Esophagus squamous epithelium (tissue), 5 donors: Measurements from ENCODE around the gene ZNF555. TPM values are rescaled to one million over a fixed set of nuclear protein-coding genes. Genes with fewer than 3 reads are reported as not detected.

ENCODE experiments used
- DNase-seq: peaks from one replicate; lab custom pipeline; 2025; lab: John Stamatoyannopoulos, UW
- H3K27ac ChIP-seq, 4 donors: fragments of 200-600 bp; sonication (generic); one replicate each; pipeline ENCODE4 v1.5.1; 2016 to 2019; ENCODE audit warnings: mild to moderate bottlenecking in 1 of 4
- H3K27me3 ChIP-seq, 4 donors: fragments of 200-600 bp; sonication (generic); 1 replicate in 3 of 4; 2 replicates in 1 of 4; pipeline versions ENCODE4 v1.5.1 to v1.6.0; 2017 to 2021; ENCODE audit warnings: antibody characterized with exemption in 1 of 4
- H3K36me3 ChIP-seq, 3 donors: fragments of 200-600 bp; sonication (generic); one replicate each; pipeline ENCODE4 v1.5.1; 2016 to 2019
- H3K4me1 ChIP-seq, 3 donors: fragments of 200-600 bp; sonication (generic); one replicate each; pipeline ENCODE4 v1.5.1; 2017 to 2019
- H3K4me3 ChIP-seq, 4 donors: fragments of 200-600 bp; sonication (generic); 1 replicate in 3 of 4; 2 replicates in 1 of 4; pipeline ENCODE4 v1.5.1; 2016 to 2019; ENCODE audit warnings: mild to moderate bottlenecking in 2 of 4, moderate library complexity in 1 of 4
- H3K9me3 ChIP-seq, 3 donors: fragments of 200-600 bp; sonication (generic); one replicate each; pipeline ENCODE4 v1.5.1; 2016 to 2019
- CTCF ChIP-seq, 6 experiments: fragments of 450-650 bp in 4 of 6; fragments of 200-600 bp in 2 of 6; sonication (generic) in 2 of 6; IDR thresholded peaks; one replicate each; pipeline ENCODE4 v1.5.1; 2016 to 2019; ENCODE audit warnings: antibody characterized with exemption in 6 of 6, mild to moderate bottlenecking in 4 of 6, moderate library complexity in 4 of 6
- POLR2A ChIP-seq, 4 donors: fragments of 450-650 bp; IDR thresholded peaks; one replicate each; pipeline ENCODE4 v1.6.1; 2017; ENCODE audit warnings: antibody characterized with exemption in 4 of 4, mild to moderate bottlenecking in 4 of 4, moderate library complexity in 3 of 4
- WGBS, 2 donors: methylation state at CpG; one replicate each; pipeline ENCODE4 v1.1.5; 2018; 5-methylcytosine and 5-hydroxymethylcytosine counted together
- intact Hi-C: fragments of 100-400 bp; cut with DNase I; formaldehyde crosslinking; loops from one replicate; pipeline ENCODE4 v1.15.0; 2022
- total RNA-seq, 4 donors: library from RNA; depleted of rRNA; stranded (reverse); fragments of >200 nt; gene quantifications; one replicate each; pipeline ENCODE4 v1.1.0, GENCODE V29; 2016
- donor health status: DM: yes; HTN: yes; CAD: no.

Gene ZNF555
- total RNA-seq, 4 donors from 2014 or later: 2.0 to 4.4 (median 2.4) TPM

GRCh38 chr19:2846180-2846894 lies 5.1 kb downstream of the ZNF555 start:
- Histone ChIP-seq H3K27me3 (no peaks in the 10 kb centered on the region), H3K36me3 (peaks cover 6 to 37% (median 6%) of the 10 kb centered on the region in 3 donors), H3K9me3 (peaks cover 0 to 47% (median 25%) of the 10 kb centered on the region in 3 donors), H3K4me1 (peaks cover 0 to 16% (median 8%) of the 10 kb centered on the region in 3 donors), H3K27ac (no peak overlapping the region), H3K4me3 (no peak overlapping the region)
- 79 to 86% methylated on average over 7 to 9 of the region's 13 CpGs for WGBS, 2 donors
- intact Hi-C loops: no loop called here
- no peak for DNase-seq
- TF ChIP-seq CTCF (IDR thresholded peaks at IDR 0.05) (no peak), POLR2A (IDR thresholded peaks at IDR 0.05) (no peak)

- Histone ChIP-seq H3K36me3 (peaks cover 11 to 49% (median 17%) of the 10 kb centered on the region in 3 donors), H3K27me3 (no peaks in the 10 kb centered on the region), H3K4me3 (no peak overlapping the region), H3K4me1 (peaks cover 0 to 9% (median 3%) of the 10 kb centered on the region in 3 donors), H3K27ac (no peak overlapping the region), H3K9me3 (peaks cover 0 to 59% (median 37%) of the 10 kb centered on the region in 3 donors)
- WGBS, 2 donors: 100% methylated on average over 3 of the region's 3 CpGs
- TF ChIP-seq CTCF (IDR thresholded peaks at IDR 0.05): no peak
- TF ChIP-seq POLR2A (IDR thresholded peaks at IDR 0.05): no peak
- intact Hi-C loops: no loop called here
- DNase-seq: no peak
Observed at GRCh38 chr19:2847507-2847906, 6.2 kb downstream of the ZNF555 start.

- intact Hi-C loops: no loop called here
- 60 to 86% methylated on average over 1 to 3 of the region's 4 CpGs for WGBS, 2 donors
- Histone ChIP-seq H3K27me3 (no peaks in the 10 kb centered on the region), H3K4me1 (no peaks in the 10 kb centered on the region), H3K9me3 (peaks cover 6 to 70% (median 48%) of the 10 kb centered on the region in 3 donors), H3K27ac (no peak overlapping the region), H3K36me3 (peaks cover 17 to 60% (median 28%) of the 10 kb centered on the region in 3 donors), H3K4me3 (no peak overlapping the region)
- no peak for TF ChIP-seq CTCF (IDR thresholded peaks at IDR 0.05)
- no peak for TF ChIP-seq POLR2A (IDR thresholded peaks at IDR 0.05)
- DNase-seq: no peak
Observed at GRCh38 chr19:2848616-2849015, 7.3 kb downstream of the ZNF555 start.

GRCh38 chr19:2850256-2850925 lies 9.1 kb downstream of the ZNF555 start:
- no peaks in the 10 kb centered on the region for H3K4me1 ChIP-seq
- H3K27ac ChIP-seq: no peak overlapping the region
- H3K9me3 ChIP-seq: peaks cover 6 to 88% (median 60%) of the 10 kb centered on the region in 3 donors
- no peaks in the 10 kb centered on the region for H3K27me3 ChIP-seq
- peaks cover 17 to 77% (median 28%) of the 10 kb centered on the region in 3 donors for H3K36me3 ChIP-seq
- no peak overlapping the region for H3K4me3 ChIP-seq
- DNase-seq: no peak
- 79 to 87% methylated on average over 3 of the region's 3 CpGs for WGBS, 2 donors
- TF ChIP-seq CTCF (IDR thresholded peaks at IDR 0.05) (no peak), POLR2A (IDR thresholded peaks at IDR 0.05) (no peak)
- intact Hi-C loops: no loop called here

- H3K9me3 ChIP-seq: peaks cover 6 to 94% (median 60%) of the 10 kb centered on the region in 3 donors
- TF ChIP-seq CTCF (IDR thresholded peaks at IDR 0.05) (no peak), POLR2A (IDR thresholded peaks at IDR 0.05) (no peak)
- 96 to 98% methylated on average over 9 to 10 of the region's 10 CpGs for WGBS, 2 donors
- H3K4me1 ChIP-seq: no peaks in the 10 kb centered on the region
- intact Hi-C loops: no loop called here
- no peak for DNase-seq
- H3K36me3 ChIP-seq: peaks cover 17 to 70% (median 28%) of the 10 kb centered on the region in 3 donors
- H3K27ac ChIP-seq: no peak overlapping the region
- H3K4me3 ChIP-seq: peak overlapping the region in 1 of 4 donors; percentile 14
- H3K27me3 ChIP-seq: no peaks in the 10 kb centered on the region
Observed at GRCh38 chr19:2852598-2852997, 11.3 kb downstream of the ZNF555 start.
